ENCODE data around the gene SLA2.

Gene SLA2

DNA sequence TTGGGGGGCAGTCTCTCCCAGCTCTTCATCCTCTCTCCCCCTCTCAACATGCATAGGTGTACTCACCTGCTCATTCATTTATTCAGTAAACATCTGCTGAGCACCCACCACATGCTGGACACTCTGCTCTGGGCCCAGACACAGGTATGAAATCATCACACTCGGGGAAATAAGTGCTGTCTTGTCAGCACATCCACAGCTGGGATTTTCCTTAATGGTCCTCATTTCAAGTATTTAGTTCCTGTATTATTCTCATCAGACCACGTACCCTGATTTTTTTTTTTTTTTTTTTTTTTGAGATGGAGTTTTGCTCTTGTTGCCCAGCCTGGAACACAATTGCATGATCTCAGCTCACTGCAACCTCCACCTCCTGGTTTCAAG is 21.1 kb downstream of the SLA2 start:
- TF ChIP-seq, protein P1, sequence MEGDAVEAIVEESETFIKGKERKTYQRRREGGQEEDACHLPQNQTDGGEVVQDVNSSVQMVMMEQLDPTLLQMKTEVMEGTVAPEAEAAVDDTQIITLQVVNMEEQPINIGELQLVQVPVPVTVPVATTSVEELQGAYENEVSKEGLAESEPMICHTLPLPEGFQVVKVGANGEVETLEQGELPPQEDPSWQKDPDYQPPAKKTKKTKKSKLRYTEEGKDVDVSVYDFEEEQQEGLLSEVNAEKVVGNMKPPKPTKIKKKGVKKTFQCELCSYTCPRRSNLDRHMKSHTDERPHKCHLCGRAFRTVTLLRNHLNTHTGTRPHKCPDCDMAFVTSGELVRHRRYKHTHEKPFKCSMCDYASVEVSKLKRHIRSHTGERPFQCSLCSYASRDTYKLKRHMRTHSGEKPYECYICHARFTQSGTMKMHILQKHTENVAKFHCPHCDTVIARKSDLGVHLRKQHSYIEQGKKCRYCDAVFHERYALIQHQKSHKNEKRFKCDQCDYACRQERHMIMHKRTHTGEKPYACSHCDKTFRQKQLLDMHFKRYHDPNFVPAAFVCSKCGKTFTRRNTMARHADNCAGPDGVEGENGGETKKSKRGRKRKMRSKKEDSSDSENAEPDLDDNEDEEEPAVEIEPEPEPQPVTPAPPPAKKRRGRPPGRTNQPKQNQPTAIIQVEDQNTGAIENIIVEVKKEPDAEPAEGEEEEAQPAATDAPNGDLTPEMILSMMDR (IDR thresholded peaks at IDR 0.05) = no peak
- DNase-seq (ENCODE audit: low spot score) = no peak
- Histone ChIP-seq H3K27ac (no peak overlapping the region), H3K4me3 (no peak overlapping the region)

GRCh38 chr20:36624068-36624943 is 21.7 kb downstream of the SLA2 start:
- H3K27ac ChIP-seq = no peak overlapping the region
- no peak overlapping the region for H3K4me3 ChIP-seq
- no peak for DNase-seq (ENCODE audit: low spot score)
- TF ChIP-seq, protein P1 (IDR thresholded peaks at IDR 0.05) = no peak

DNA sequence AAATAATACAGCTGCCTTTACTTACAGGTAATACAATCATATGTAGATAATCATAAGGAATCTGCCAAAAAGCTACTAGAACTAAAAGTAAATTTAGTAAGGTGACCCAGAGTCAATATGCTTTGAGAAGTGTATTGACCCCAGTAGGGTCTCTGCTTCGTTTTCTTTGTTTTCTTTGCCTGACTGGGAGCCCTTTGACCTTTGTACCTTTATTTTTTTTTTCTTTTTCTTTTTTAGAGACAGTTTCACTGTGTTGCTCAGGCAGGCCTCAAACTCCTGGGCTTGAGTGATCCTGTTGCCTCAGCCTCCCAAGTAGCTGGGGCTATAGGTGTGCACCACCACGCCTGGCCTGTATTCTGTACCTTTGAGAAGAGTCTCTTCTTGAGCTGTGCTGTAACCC is 22.6 kb downstream of the SLA2 start:
- H3K27ac ChIP-seq = no peak overlapping the region
- DNase-seq (ENCODE audit: low spot score) = no peak
- TF ChIP-seq, protein P1 (IDR thresholded peaks at IDR 0.05) = no peak
- no peak overlapping the region for H3K4me3 ChIP-seq

GRCh38 chr20:36620917-36621316 is 25.1 kb downstream of the SLA2 start:
- no peak overlapping the region for H3K4me3 ChIP-seq

GRCh38 chr20:36614781-36615557 is 31.0 kb downstream of the SLA2 start:
- DNase-seq (ENCODE audit: low spot score) = no peak
- TF ChIP-seq, protein P1 (IDR thresholded peaks at IDR 0.05) = no peak

More at GRCh38 chr20:36620917-36621316, 25.1 kb downstream of the SLA2 start:
- DNase-seq (ENCODE audit: low spot score) = no peak
- TF ChIP-seq, protein P1 (IDR thresholded peaks at IDR 0.05) = no peak
- H3K27ac ChIP-seq = no peak overlapping the region

GRCh38 chr20:36613974-36614373 is 32.0 kb downstream of the SLA2 start:
- H3K27ac ChIP-seq = no peak overlapping the region
- TF ChIP-seq, protein P1 (IDR thresholded peaks at IDR 0.05) = no peak
- no peak for DNase-seq (ENCODE audit: low spot score)
- no peak overlapping the region for H3K4me3 ChIP-seq

More at GRCh38 chr20:36614781-36615557, 31.0 kb downstream of the SLA2 start:
- Histone ChIP-seq H3K4me3 (no peak overlapping the region), H3K27ac (no peak overlapping the region)

Measured in coronary artery (tissue), 2 donors.